Measurements from ENCODE around the gene DENND2C.

Gene DENND2C

DNA sequence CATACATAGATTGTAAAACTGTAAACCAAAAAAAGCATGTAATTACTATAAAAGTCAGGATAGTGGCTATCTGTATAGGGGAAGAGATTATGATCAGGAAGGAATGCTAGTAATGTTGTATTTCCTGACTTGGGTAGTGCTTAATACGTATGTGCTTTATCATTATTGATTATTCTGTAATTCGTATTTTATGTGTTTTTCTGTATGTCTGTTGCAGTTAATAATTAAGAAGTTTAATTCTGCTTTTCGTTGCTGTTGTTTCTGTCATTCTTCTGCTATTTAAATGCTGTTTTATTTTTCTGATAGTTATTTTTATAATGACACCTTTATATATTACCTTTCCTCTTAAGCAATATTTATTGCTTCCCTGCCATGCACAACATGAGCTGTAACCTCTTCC is 129.6 kb downstream of the DENND2C start:
- no peaks in the 10 kb centered on the region for H3K36me3 ChIP-seq (ENCODE audit: control insufficient read depth, insufficient read depth, low read length)
- TF ChIP-seq, protein P1, sequence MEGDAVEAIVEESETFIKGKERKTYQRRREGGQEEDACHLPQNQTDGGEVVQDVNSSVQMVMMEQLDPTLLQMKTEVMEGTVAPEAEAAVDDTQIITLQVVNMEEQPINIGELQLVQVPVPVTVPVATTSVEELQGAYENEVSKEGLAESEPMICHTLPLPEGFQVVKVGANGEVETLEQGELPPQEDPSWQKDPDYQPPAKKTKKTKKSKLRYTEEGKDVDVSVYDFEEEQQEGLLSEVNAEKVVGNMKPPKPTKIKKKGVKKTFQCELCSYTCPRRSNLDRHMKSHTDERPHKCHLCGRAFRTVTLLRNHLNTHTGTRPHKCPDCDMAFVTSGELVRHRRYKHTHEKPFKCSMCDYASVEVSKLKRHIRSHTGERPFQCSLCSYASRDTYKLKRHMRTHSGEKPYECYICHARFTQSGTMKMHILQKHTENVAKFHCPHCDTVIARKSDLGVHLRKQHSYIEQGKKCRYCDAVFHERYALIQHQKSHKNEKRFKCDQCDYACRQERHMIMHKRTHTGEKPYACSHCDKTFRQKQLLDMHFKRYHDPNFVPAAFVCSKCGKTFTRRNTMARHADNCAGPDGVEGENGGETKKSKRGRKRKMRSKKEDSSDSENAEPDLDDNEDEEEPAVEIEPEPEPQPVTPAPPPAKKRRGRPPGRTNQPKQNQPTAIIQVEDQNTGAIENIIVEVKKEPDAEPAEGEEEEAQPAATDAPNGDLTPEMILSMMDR (IDR thresholded peaks at IDR 0.05), result no peak
- H3K4me3 ChIP-seq (ENCODE audit: low read depth, low read length), result no peak overlapping the region

DNA sequence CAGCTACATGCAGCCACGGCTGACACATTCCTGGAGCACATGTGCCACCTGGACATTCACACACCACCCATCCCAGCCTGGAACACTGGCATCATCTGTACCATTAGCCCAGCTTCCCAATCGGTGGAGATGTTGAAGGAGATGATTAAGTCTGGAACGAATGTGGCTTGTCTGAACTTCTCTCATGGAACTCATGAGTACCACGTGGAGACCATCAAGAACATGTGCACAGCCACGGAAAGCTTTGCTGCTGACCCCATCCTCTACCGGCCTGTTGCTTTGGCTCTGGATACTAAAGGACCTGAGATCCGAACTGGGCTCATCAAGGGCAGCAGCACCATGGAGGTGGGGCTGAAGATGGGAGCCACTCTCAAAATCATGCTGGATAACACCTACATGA is 133.8 kb downstream of the DENND2C start:
- Histone ChIP-seq H3K79me2 (no peaks in the 10 kb centered on the region), H3K4me3 (ENCODE audit: low read depth, low read length) (no peak overlapping the region), H3K27ac (no peak overlapping the region), H3K4me1 (no peaks in the 10 kb centered on the region), H3K36me3 (ENCODE audit: control insufficient read depth, insufficient read depth, low read length) (no peaks in the 10 kb centered on the region), H3K27me3 (ENCODE audit: control insufficient read depth, insufficient read depth, low read length) (no peaks in the 10 kb centered on the region), H3K9ac (no peak overlapping the region), H3K9me3 (ENCODE audit: control insufficient read depth, low read length) (no peaks in the 10 kb centered on the region), H2AFZ (no peak overlapping the region), H3K4me2 (ENCODE audit: low read length) (no peak overlapping the region)
- TF ChIP-seq, protein P1 (IDR thresholded peaks at IDR 0.05), result no peak

More for the DNA sequence above, 129.6 kb downstream of the DENND2C start:
- Histone ChIP-seq H3K9ac (no peak overlapping the region), H3K27me3 (ENCODE audit: control insufficient read depth, insufficient read depth, low read length) (no peaks in the 10 kb centered on the region), H2AFZ (no peak overlapping the region), H3K4me2 (ENCODE audit: low read length) (no peak overlapping the region), H3K79me2 (no peaks in the 10 kb centered on the region), H3K4me1 (no peaks in the 10 kb centered on the region), H3K9me3 (ENCODE audit: control insufficient read depth, low read length) (no peaks in the 10 kb centered on the region), H3K27ac (no peak overlapping the region)

DNA sequence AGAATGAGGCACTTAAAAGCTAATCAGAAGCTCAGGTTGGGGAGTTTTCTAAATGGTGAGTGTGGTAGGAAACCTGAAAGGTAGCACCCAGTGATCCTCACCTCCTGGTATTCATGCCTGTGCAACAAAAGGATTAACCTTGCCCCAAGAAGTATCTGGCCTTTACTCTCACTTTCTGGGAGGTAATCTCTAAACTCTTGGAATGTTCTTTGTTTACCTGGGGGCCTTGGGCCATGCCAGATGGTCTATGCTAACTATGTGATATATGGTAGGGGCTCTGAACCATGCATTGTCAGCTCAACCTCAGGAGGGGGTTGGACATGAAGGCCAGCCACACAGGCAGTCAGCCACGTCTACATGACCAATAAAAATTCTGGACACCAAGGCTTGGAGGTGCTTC is 134.4 kb downstream of the DENND2C start:
- Histone ChIP-seq H3K9me3 (ENCODE audit: control insufficient read depth, low read length) (no peaks in the 10 kb centered on the region), H2AFZ (no peak overlapping the region), H3K9ac (no peak overlapping the region), H3K27me3 (ENCODE audit: control insufficient read depth, insufficient read depth, low read length) (no peaks in the 10 kb centered on the region), H3K79me2 (no peaks in the 10 kb centered on the region), H3K27ac (no peak overlapping the region), H3K4me3 (ENCODE audit: low read depth, low read length) (no peak overlapping the region), H3K4me1 (no peaks in the 10 kb centered on the region), H3K36me3 (ENCODE audit: control insufficient read depth, insufficient read depth, low read length) (no peaks in the 10 kb centered on the region), H3K4me2 (ENCODE audit: low read length) (no peak overlapping the region)
- TF ChIP-seq, protein P1 (IDR thresholded peaks at IDR 0.05), result no peak
